DMS53 treated with DMSO at 0.1 percent for 48 hours (cell line): Measurements from ENCODE around the gene PRPF18.
"Not testable (repeated sequence)": the region's sequence is repeated elsewhere in the genome, so short reads cannot be mapped to it uniquely, and the experiment has no call there.

Experiments
- DNase-seq: peaks from one replicate; lab custom pipeline; 2025; ENCODE audit not compliant: unreplicated experiment; lab: John Stamatoyannopoulos, UW

PRPF18 gene

DNA sequence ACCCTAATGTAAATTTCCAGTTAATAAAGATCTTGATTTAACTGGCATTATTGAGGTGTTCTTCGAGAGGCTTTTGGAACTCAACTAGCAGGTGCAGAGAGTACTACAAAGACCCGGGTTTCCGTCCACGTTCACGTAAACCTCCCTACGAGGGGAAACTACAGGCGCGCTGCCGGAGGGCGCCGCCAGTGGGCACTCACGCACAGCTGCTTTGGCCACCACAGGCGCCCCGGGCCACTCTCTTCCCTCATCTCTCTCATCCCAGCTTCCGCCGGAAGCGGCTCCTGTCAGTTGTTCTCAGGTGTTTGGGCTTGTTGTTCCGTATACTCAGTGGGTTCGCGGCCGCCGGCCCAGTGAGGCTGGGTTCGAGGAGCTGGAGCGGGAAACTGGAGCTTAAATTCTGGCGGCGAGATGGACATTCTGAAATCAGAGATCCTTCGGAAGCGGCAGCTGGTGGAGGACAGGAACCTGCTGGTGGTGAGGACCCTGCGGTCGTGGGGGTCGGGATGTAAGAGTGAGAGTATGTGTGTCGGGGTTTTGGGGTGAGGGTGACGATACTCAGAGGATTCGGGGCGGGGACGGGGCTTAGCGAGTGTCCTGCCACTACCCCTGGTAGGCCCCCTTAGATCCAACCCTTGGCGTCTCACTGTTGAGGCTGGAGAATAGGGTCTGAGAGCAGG, at the start of gene PRPF18:
TSS of gene PRPF18 (plus strand) at position 290 of the 680 bp plus-strand sequence. CDS start at position 412, 122 bp downstream.
- peak; percentile 96 for DNase-seq

DNA sequence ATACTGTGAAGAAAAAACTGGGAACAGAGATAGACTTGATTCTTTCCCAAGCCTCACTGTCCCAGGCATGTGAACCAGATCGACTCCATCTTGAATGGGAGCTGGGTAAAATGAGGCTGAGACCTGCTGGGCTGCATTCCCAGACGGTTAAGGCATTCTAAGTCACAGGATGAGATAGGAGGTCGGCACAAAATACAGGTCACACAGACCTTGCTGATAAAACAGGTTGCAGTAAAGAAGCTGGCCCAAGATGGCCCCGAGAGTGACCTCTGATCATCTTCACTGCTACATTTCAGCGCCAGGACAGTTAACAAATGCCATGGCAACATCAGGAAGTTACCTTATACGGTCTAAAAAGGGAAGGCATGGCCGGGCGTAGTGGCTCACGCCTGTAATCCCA, 48.8 kb upstream of the PRPF18 start:
- DNase-seq: not testable (repeated sequence)

DNA sequence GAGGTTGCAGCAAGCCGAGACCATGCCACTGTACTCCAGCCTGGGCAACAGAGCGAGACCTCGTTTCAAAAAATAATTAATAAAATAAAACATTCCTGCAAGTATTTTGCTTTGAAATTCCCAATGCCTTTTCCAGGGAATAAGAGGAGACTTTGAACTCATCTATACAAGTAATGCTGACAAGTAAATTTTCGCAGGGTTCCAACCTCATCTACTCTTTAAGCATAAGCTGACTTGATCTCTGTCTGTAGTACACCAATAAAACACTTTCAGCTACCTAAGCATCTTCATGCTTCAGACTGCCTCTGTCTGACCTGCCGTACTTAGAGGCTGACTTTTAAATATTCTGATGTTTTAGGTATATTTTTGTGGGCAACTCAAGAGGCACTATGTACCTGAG, 44.2 kb upstream of the PRPF18 start:
- no peak for DNase-seq

DNA sequence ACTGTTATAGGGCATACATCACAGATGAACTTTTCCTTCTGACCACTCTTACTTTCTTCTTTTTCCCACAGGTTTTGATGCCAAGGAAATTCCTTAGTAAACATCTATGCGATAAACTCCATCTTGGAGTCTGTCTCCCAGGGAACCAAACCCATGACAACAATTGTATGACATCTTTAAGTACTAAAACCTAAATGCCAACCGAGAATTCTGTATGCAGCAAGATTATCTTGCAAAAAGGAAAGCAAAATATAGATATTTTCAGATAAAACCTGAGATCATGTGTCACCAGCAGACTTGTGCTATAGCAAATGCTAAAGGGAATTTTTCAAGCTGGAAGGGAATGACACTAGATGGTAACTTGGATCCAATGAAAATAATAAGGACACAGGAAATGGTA, 36.0 kb upstream of the PRPF18 start:
- no peak for DNase-seq

DNA sequence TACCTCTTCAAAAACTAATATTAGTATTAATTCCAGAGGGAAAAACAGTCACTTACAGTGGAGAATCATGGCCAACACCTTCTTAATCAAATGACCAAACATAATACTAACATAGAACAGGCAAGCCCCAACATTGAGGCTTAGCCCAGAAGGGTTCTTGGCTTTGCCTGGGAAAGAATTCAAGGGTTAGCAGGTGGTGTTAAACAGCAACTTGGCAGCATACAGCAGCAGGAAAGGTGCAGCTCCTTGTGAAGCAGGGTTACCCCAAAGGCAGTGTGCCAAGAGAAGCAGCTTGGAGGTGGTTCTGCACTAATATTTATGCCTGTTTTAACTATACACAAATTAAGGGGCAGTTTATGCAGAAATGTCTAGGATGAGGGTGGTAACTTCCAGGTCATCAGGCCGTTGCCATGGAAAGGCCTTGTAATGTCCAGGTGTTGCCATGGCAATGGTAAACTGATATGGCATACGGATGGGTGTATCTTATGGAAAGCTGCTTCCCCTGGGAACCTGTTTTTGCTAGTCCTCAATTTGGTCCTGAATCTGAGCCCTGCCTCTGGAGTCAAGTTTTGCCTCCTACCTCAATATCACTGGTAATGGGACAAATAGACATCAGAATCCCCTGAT, 30.8 kb upstream of the PRPF18 start:
- peak; percentile 87 for DNase-seq

DNA sequence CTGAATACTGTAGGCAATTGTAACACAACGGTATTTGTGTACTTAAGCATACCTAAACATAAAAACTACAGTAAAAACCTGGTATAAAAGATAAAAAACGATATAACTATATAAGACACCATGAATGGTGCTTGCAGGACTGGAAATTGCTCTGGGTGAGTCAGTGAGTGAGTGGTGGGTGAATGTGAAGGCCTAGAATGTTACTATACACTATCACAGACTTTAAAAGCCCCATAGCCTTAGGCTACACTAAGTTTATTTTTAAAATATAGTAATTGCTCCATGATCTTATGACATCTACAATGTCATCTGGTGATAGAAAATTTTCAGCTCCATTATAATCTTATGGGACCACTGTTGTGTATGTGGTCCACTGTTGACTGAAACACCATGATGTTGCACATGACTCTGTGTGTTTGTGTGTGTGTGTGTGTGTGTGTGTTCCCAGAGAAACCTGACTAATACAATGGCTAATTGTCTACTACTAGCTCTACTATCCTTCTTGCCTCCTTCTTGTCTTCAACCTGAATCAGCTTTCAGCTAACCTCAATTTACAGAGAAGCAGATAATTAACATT, 27.6 kb upstream of the PRPF18 start:
- DNase-seq: no peak

- DNase-seq: no peak
Observed at GRCh38 chr10:13560597-13560996, 26.2 kb upstream of the PRPF18 start.

DNA sequence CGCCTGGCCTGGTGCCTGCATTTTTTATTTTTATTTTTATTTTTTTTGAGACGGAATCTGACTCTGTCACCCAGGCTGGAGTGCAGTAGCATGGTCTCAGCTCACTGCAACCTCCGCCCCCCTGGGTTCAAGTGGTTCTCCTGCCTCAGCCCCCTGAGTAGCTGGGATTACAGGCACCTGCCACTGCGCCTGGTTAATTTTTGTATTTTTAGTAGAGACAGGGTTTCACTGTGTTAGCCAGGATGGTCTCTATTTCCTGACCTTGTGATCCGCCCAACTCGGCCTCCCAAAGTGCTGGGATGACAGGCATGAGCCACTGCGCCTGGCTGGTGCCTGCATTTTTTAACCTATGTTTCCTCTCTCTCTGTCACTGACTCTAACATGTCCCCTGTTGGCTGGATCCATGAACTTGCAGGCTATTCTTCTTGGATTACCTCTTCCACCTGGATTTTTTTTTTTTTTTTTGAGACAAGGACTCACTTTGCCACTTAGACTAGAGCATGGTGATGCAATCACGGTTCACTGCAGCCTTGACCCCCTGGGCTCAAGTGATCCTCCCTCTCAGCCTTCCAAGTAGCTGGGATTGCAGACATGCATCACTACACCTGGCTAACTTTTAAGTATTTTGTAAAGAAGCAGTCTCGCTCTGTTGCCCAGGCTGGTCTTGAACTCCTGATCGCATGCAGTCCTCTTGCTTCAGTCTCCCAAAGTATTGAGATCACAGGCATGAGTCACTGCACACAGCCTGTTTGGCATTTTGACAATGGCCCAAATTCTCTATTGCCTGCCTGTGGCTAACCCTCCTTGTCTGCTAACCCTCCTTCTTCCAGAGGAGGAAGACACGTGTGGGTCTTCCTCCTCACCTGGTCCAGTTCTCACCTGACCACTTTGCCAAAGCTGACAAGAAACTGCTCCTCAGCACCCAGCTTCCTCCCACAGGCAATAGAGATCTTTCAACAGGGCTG, 23.0 kb upstream of the PRPF18 start:
- no peak for DNase-seq

- no peak for DNase-seq
Observed at GRCh38 chr10:13564576-13564975, 22.2 kb upstream of the PRPF18 start.

DNA sequence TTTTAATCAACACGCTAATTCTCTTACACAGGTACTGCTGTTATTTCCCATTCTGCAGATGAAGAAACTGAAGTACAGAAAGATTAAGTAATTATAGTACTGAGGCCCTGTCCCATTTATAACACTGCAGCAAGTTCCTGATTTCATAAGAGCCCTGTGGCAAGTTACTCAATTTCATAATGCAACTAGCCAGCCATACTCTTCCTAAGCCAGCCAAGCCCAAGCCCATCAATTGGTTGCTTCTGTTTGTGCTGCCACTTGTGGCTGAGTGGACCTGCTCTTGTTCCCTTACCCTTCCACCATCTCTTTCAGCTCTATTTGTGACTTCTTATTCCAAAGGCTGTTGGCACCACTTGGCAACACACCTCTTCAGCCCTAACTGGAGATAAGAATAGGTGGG, 19.7 kb upstream of the PRPF18 start:
- DNase-seq: no peak

GRCh38 chr10:13571541-13571940, 15.2 kb upstream of the PRPF18 start:
- no peak for DNase-seq

DNA sequence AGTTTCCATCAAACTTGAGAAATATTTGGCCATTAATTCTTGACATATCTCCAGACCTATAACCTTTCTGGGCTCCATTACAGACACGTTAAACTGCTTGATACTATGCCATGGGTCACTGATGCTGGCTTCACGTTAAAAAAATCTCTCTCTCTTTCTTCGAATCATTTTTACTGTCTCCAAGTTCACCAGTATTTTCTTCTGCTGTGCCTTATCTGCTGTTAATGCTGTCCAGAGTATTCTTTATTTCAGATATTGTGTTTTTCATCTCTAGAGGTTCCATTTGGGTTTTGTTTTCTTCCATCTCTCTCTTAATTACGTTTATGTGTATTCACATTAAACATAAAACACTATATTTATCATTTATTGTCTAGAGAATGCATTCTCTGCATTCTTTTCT, 12.8 kb upstream of the PRPF18 start:
- no peak for DNase-seq

- no peak for DNase-seq
Observed at GRCh38 chr10:13585195-13585751, 1.5 kb upstream of the PRPF18 start.

DNA sequence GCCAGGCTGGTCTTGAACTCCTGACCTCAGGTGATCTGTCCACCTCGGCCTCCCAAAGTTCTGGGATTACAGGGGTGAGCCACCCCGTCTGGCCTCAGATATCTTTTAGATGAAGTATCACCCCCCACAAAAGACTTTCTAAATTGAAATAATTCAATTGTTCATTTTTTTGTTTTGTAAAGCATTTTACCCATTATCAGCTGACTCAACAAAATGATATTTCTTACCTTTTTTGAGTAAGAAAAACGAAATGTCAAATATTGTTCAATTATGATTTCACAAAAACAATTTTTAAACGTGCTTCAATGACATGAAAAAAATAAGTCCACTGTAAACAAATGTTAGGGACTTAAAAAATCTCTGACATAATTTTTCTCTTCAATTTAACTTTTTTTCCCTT, 822 bp upstream of the PRPF18 start:
- DNase-seq: no peak

DNA sequence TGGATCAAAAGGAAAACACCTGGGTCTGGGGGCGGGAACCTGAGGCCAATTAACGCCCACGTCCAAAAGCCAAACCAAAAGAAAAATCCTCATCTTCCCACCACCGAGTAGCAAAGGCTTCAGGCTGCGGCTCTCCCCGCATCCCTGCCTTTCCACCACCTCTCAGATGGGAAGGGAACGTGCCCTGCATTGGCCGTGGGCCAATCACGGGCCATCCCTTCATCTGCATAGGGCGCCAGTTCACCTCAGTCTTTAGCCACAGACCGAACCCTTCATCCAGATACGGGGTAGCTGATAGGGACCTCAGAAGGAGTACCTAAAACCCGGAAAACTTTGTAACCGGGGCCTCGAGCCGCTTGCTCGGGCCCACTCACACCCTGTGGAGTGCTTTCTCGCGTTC, 626 bp downstream of the PRPF18 start:
- DNase-seq: no peak

DNA sequence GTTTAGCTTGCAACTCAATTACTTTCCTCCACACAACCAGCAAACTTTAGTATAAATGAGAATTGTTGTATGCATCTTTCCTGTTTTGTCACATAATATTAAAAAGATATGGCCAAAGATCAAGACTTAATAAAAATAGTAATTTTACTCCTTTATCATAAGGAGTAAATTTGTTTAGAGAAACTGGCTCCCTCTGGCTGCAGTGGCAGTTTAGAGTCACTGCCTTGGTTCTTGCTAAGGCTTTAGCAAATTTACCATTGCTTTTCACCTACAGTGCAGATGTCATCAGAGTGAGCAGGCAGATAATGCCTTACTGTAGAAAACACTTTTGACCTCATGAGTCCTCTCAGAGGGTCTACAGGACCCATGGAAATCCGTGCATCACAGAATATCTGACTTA, 2.6 kb downstream of the PRPF18 start:
- DNase-seq: no peak

- DNase-seq: no peak
Observed at GRCh38 chr10:13590886-13591285, 4.1 kb downstream of the PRPF18 start.

GRCh38 chr10:13592306-13592705, 5.5 kb downstream of the PRPF18 start:
- DNase-seq: no peak

GRCh38 chr10:13593535-13593934, 6.8 kb downstream of the PRPF18 start:
- no peak for DNase-seq

DNA sequence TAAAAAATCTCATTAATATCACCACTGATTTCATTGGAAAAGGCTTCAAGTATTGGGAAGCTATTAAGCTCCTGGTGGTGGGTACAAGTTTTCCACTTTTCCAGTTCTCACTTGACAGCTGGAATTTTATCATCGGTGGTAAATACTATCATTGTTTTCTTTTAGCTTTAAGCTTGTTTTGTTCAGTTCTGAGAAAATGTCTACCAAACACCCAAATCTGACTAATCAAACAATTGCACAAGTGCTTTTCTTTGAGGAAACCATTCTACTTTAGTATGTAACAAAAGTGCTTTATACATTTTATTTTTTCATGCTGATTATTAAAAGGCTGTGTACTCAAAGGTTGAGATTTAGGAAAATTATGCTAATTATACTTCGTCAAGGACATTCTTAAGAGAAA, 7.9 kb downstream of the PRPF18 start:
- DNase-seq: no peak

- DNase-seq: no peak
Observed at GRCh38 chr10:13597909-13598308, 11.1 kb downstream of the PRPF18 start.
